Measurements from ENCODE around the gene DTD1.
"Not testable (repeated sequence)": the region's sequence is repeated elsewhere in the genome, so short reads cannot be mapped to it uniquely, and the experiment has no call there.

Gene DTD1

GRCh38 chr20:18783385-18783959 lies 195.6 kb downstream of the DTD1 start:
- Histone ChIP-seq H3K4me3 (ENCODE audit: low read length) (no peak overlapping the region), H3K27ac (ENCODE audit: low read length) (no peak overlapping the region), H3K9me3 (ENCODE audit: control insufficient read depth, insufficient read depth, low read length) (peaks cover 1% of the 10 kb centered on the region; the same call in 1 of the 2 replicates), H3K4me1 (ENCODE audit: control insufficient read depth, insufficient read depth, low read length) (no peaks in the 10 kb centered on the region), H3K27me3 (ENCODE audit: control insufficient read depth, insufficient read depth, low read length) (no peaks in the 10 kb centered on the region), H3K36me3 (ENCODE audit: control insufficient read depth, insufficient read depth, low read length) (no peaks in the 10 kb centered on the region)
- DNase-seq (ENCODE audit: low read depth, low spot score), result no peak
- WGBS (ENCODE audit: insufficient coverage, insufficient read length), result no CpG with 5 or more reads among the region's 5 CpGs

GRCh38 chr20:18787046-18787445 lies 199.2 kb downstream of the DTD1 start:
- H3K36me3 ChIP-seq (ENCODE audit: control insufficient read depth, insufficient read depth, low read length); H3K27me3 ChIP-seq (ENCODE audit: control insufficient read depth, insufficient read depth, low read length); H3K27ac ChIP-seq (ENCODE audit: low read length); H3K9me3 ChIP-seq (ENCODE audit: control insufficient read depth, insufficient read depth, low read length); H3K4me1 ChIP-seq (ENCODE audit: control insufficient read depth, insufficient read depth, low read length); H3K4me3 ChIP-seq (ENCODE audit: low read length); DNase-seq (ENCODE audit: low read depth, low spot score): not testable (repeated sequence)
- WGBS (ENCODE audit: insufficient coverage, insufficient read length), result no CpG with 5 or more reads among the region's 2 CpGs

- H3K4me3 ChIP-seq (ENCODE audit: low read length), result no peak overlapping the region
- H3K9me3 ChIP-seq (ENCODE audit: control insufficient read depth, insufficient read depth, low read length), result peaks cover 1% of the 10 kb centered on the region; the same call in 1 of the 2 replicates
- no peak for DNase-seq (ENCODE audit: low read depth, low spot score)
- no peak overlapping the region for H3K27ac ChIP-seq (ENCODE audit: low read length)
- H3K36me3 ChIP-seq (ENCODE audit: control insufficient read depth, insufficient read depth, low read length), result no peaks in the 10 kb centered on the region
- no peaks in the 10 kb centered on the region for H3K4me1 ChIP-seq (ENCODE audit: control insufficient read depth, insufficient read depth, low read length)
- no peaks in the 10 kb centered on the region for H3K27me3 ChIP-seq (ENCODE audit: control insufficient read depth, insufficient read depth, low read length)
These were observed 200.2 kb downstream of the DTD1 start for GRCh38 chr20:18788021-18788420.

- H3K4me3 ChIP-seq (ENCODE audit: low read length), result no peak overlapping the region
- H3K27me3 ChIP-seq (ENCODE audit: control insufficient read depth, insufficient read depth, low read length), result no peaks in the 10 kb centered on the region
- no peak overlapping the region for H3K27ac ChIP-seq (ENCODE audit: low read length)
- no CpG with 5 or more reads among the region's 3 CpGs for WGBS (ENCODE audit: insufficient coverage, insufficient read length)
- no peaks in the 10 kb centered on the region for H3K4me1 ChIP-seq (ENCODE audit: control insufficient read depth, insufficient read depth, low read length)
- peaks cover 1% of the 10 kb centered on the region; the same call in 1 of the 2 replicates for H3K9me3 ChIP-seq (ENCODE audit: control insufficient read depth, insufficient read depth, low read length)
- H3K36me3 ChIP-seq (ENCODE audit: control insufficient read depth, insufficient read depth, low read length), result no peaks in the 10 kb centered on the region
- no peak for DNase-seq (ENCODE audit: low read depth, low spot score)
These were observed 202.9 kb downstream of the DTD1 start for GRCh38 chr20:18790787-18791186.

- no peaks in the 10 kb centered on the region for H3K4me1 ChIP-seq (ENCODE audit: control insufficient read depth, insufficient read depth, low read length)
- DNase-seq (ENCODE audit: low read depth, low spot score), result peak; percentile 84
- peak overlapping the region; percentile 49; the same call in 1 of the 2 replicates for H3K4me3 ChIP-seq (ENCODE audit: low read length)
- H3K27ac ChIP-seq (ENCODE audit: low read length), result no peak overlapping the region
- no peaks in the 10 kb centered on the region for H3K9me3 ChIP-seq (ENCODE audit: control insufficient read depth, insufficient read depth, low read length)
- no peaks in the 10 kb centered on the region for H3K36me3 ChIP-seq (ENCODE audit: control insufficient read depth, insufficient read depth, low read length)
- no peaks in the 10 kb centered on the region for H3K27me3 ChIP-seq (ENCODE audit: control insufficient read depth, insufficient read depth, low read length)
- no CpG with 5 or more reads among the region's 29 CpGs for WGBS (ENCODE audit: insufficient coverage, insufficient read length)
These were observed 206.0 kb downstream of the DTD1 start for GRCh38 chr20:18793625-18794427.

GRCh38 chr20:18794428-18794787 lies 206.6 kb downstream of the DTD1 start:
- WGBS (ENCODE audit: insufficient coverage, insufficient read length), result no CpG with 5 or more reads among the region's 3 CpGs
- no peaks in the 10 kb centered on the region for H3K36me3 ChIP-seq (ENCODE audit: control insufficient read depth, insufficient read depth, low read length)
- no peaks in the 10 kb centered on the region for H3K27me3 ChIP-seq (ENCODE audit: control insufficient read depth, insufficient read depth, low read length)
- no peaks in the 10 kb centered on the region for H3K9me3 ChIP-seq (ENCODE audit: control insufficient read depth, insufficient read depth, low read length)
- H3K4me1 ChIP-seq (ENCODE audit: control insufficient read depth, insufficient read depth, low read length), result no peaks in the 10 kb centered on the region
- H3K27ac ChIP-seq (ENCODE audit: low read length), result no peak overlapping the region
- DNase-seq (ENCODE audit: low read depth, low spot score), result no peak
- peak overlapping the region; percentile 49; the same call in 1 of the 2 replicates for H3K4me3 ChIP-seq (ENCODE audit: low read length)

GRCh38 chr20:18795366-18795765 lies 207.5 kb downstream of the DTD1 start:
- no peaks in the 10 kb centered on the region for H3K36me3 ChIP-seq (ENCODE audit: control insufficient read depth, insufficient read depth, low read length)
- no peaks in the 10 kb centered on the region for H3K27me3 ChIP-seq (ENCODE audit: control insufficient read depth, insufficient read depth, low read length)
- H3K4me3 ChIP-seq (ENCODE audit: low read length), result no peak overlapping the region
- no peaks in the 10 kb centered on the region for H3K9me3 ChIP-seq (ENCODE audit: control insufficient read depth, insufficient read depth, low read length)
- WGBS (ENCODE audit: insufficient coverage, insufficient read length), result no CpG with 5 or more reads among the region's 4 CpGs
- H3K27ac ChIP-seq (ENCODE audit: low read length), result no peak overlapping the region
- no peaks in the 10 kb centered on the region for H3K4me1 ChIP-seq (ENCODE audit: control insufficient read depth, insufficient read depth, low read length)
- DNase-seq (ENCODE audit: low read depth, low spot score), result no peak

GRCh38 chr20:18796282-18796833 lies 208.5 kb downstream of the DTD1 start:
- no CpG with 5 or more reads among the region's 2 CpGs for WGBS (ENCODE audit: insufficient coverage, insufficient read length)
- no peak overlapping the region for H3K4me3 ChIP-seq (ENCODE audit: low read length)
- no peak overlapping the region for H3K27ac ChIP-seq (ENCODE audit: low read length)
- DNase-seq (ENCODE audit: low read depth, low spot score), result no peak
- H3K4me1 ChIP-seq (ENCODE audit: control insufficient read depth, insufficient read depth, low read length), result no peaks in the 10 kb centered on the region
- H3K9me3 ChIP-seq (ENCODE audit: control insufficient read depth, insufficient read depth, low read length), result no peaks in the 10 kb centered on the region
- H3K36me3 ChIP-seq (ENCODE audit: control insufficient read depth, insufficient read depth, low read length), result no peaks in the 10 kb centered on the region
- no peaks in the 10 kb centered on the region for H3K27me3 ChIP-seq (ENCODE audit: control insufficient read depth, insufficient read depth, low read length)

- Histone ChIP-seq H3K36me3 (ENCODE audit: control insufficient read depth, insufficient read depth, low read length) (no peaks in the 10 kb centered on the region), H3K27ac (ENCODE audit: low read length) (no peak overlapping the region), H3K4me1 (ENCODE audit: control insufficient read depth, insufficient read depth, low read length) (no peaks in the 10 kb centered on the region), H3K4me3 (ENCODE audit: low read length) (no peak overlapping the region), H3K27me3 (ENCODE audit: control insufficient read depth, insufficient read depth, low read length) (no peaks in the 10 kb centered on the region), H3K9me3 (ENCODE audit: control insufficient read depth, insufficient read depth, low read length) (no peaks in the 10 kb centered on the region)
- no CpG with 5 or more reads among the region's 2 CpGs for WGBS (ENCODE audit: insufficient coverage, insufficient read length)
- no peak for DNase-seq (ENCODE audit: low read depth, low spot score)
These were observed 213.7 kb downstream of the DTD1 start for GRCh38 chr20:18801516-18801915.

- Histone ChIP-seq H3K9me3 (ENCODE audit: control insufficient read depth, insufficient read depth, low read length) (no peaks in the 10 kb centered on the region), H3K4me1 (ENCODE audit: control insufficient read depth, insufficient read depth, low read length) (no peaks in the 10 kb centered on the region), H3K36me3 (ENCODE audit: control insufficient read depth, insufficient read depth, low read length) (no peaks in the 10 kb centered on the region), H3K27me3 (ENCODE audit: control insufficient read depth, insufficient read depth, low read length) (no peaks in the 10 kb centered on the region), H3K27ac (ENCODE audit: low read length) (no peak overlapping the region), H3K4me3 (ENCODE audit: low read length) (no peak overlapping the region)
- no CpG with 5 or more reads among the region's 7 CpGs for WGBS (ENCODE audit: insufficient coverage, insufficient read length)
- DNase-seq (ENCODE audit: low read depth, low spot score), result no peak
These were observed 214.3 kb downstream of the DTD1 start for GRCh38 chr20:18802012-18802634.

All from iPS DF 6.9 (cell line).